GM21447 (cell line): ENCODE measurements around the gene VIPR2.
"Not testable (repeated sequence)": the region's sequence is repeated elsewhere in the genome, so short reads cannot be mapped to it uniquely, and the experiment has no call there.

Experiments
- ATAC-seq: cut with Tn5 transposase; IDR thresholded peaks from one replicate; pipeline ENCODE4 v1.9.1; 2021; ENCODE audit not compliant: unreplicated experiment

The VIPR2 gene

GRCh38 chr7:159094023-159094740, 50.5 kb downstream of the VIPR2 start:
- ATAC-seq: no peak

- no peak for ATAC-seq
These were observed 51.2 kb downstream of the VIPR2 start for GRCh38 chr7:159093351-159093971.

GRCh38 chr7:159092701-159093121, 52.0 kb downstream of the VIPR2 start:
- ATAC-seq: no peak

GRCh38 chr7:159091480-159092475, 52.9 kb downstream of the VIPR2 start:
- ATAC-seq: no peak

GRCh38 chr7:159091041-159091440, 53.6 kb downstream of the VIPR2 start:
- no peak for ATAC-seq

GRCh38 chr7:159088016-159088865, 56.4 kb downstream of the VIPR2 start:
- ATAC-seq: no peak

GRCh38 chr7:159086301-159086925, 58.3 kb downstream of the VIPR2 start:
- ATAC-seq: no peak

- no peak for ATAC-seq
These were observed 60.4 kb downstream of the VIPR2 start for GRCh38 chr7:159084069-159084801.

GRCh38 chr7:159083698-159084068, 61.0 kb downstream of the VIPR2 start:
- no peak for ATAC-seq

GRCh38 chr7:159083001-159083697, 61.5 kb downstream of the VIPR2 start:
- ATAC-seq: no peak

GRCh38 chr7:159082075-159082474, 62.6 kb downstream of the VIPR2 start:
- not testable (repeated sequence) for ATAC-seq

- no peak for ATAC-seq
These were observed 65.8 kb downstream of the VIPR2 start for GRCh38 chr7:159078911-159079270.

- ATAC-seq: no peak
These were observed 66.3 kb downstream of the VIPR2 start for GRCh38 chr7:159078193-159078910.

GRCh38 chr7:159076333-159076732, 68.3 kb downstream of the VIPR2 start:
- ATAC-seq: no peak

- no peak for ATAC-seq
These were observed 69.0 kb downstream of the VIPR2 start for GRCh38 chr7:159075563-159076238.

GRCh38 chr7:159071260-159071659, 73.4 kb downstream of the VIPR2 start:
- ATAC-seq: no peak

GRCh38 chr7:159070431-159071148, 74.1 kb downstream of the VIPR2 start:
- ATAC-seq: no peak
